Hypothalamus (tissue), 51 donors: ENCODE results near the gene PRDX5.

Experiments used
- DNase-seq, 51 donors: peaks; one replicate each; lab custom pipeline; 2025; lab: John Stamatoyannopoulos, UW

Gene PRDX5

DNA sequence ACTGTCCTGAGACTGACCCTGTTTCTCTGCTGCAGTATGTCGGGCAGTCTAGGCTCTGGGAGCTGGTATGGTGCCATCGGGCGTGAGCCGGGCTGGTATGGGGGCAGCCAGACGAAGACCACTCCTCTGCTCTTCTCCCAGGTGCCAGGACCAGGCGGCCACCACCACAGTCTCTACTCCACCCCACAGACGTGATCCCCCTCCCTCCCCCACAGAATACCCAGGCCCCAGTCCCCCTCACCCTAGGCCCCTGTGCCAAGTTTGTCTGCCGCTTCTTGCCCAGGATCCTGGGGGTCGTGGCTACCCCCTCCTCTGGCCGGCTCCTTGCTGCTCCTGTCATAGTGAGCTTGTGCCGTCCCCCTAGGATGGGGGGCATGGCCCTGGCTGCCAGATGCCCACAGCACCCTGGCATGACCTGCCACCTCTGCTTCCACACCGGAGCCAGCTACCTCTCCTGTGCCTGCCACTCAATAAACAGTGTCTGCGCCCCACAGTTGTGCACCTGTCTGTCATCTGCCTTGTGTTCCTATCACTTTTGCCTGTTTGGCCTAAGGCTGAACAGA, 28.8 kb upstream of the PRDX5 start:
- DNase-seq: no peak

DNA sequence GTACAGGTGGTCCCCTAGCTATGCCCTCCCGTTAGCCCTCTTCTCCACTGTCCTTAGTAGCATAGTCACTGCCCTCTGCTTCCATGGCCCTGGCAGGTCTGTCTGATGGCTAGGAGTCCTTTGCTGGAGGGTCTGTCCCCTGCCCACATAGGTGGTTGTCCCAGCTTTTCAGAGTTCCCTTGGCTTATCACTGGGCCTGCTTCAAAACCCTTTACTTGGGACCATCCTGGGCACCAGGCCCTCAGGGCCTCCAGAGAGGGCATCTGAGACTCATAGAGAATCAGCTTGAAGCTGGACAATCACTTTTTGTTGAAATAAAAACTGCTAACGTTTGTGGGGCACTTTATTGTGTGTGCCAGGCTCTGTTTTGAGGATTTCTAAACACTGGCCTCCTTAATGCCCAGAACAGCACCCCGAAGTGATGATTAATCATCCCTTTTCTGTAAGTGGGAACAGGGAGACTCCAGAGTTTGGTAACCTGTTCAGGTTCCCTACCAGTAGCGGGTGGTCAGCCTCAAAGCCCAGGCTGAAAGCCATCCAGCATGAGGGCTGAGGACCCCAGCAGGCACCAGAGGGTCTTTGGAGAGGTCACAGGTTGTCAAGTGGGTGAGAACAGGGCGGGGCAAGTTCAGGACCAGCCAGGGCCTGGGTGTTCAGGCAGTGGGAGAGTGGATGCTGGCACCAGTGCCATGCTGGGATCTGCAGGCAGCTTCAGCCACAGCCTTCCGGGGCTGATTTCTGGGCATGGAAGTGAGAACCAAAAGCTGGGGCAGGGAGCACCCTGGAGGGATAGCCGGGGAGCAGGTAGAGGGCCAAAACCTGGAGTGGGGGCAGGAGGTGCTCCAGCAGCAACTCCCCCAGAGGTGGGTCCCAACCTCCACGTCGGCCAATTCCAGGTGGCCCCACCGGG, 27.3 kb upstream of the PRDX5 start:
- DNase-seq: no peak

DNA sequence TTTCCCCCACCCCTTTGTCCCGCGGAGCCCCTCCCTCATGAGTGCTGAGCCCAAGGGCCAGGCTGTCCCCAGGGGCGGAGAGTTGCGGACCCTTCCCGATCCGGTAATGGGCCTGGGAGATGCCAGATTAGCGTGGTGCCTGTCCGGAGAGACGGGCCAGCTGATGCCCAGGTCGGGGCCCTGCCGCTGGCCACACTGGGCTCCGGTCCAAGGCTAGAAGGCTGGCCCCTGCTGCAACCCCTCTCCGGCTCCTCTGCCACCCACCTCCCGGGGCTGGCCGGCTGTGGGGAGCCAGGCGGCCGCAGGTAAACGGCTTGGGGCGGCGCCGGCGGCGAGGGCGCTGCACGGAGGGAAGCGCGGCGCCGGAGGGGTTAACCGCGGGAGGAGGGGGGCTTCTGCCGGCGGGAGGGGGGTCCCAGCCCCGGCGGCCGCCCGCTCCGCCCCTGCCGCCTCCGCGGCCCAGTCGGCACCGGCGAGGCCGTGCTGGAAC, 26.6 kb upstream of the PRDX5 start, which contains the start of gene KCNK4:
TSS of gene KCNK4 (plus strand) at position 41 of the 490 bp plus-strand sequence. CDS start 1,717 bp downstream, outside the sequence.
- DNase-seq: no peak

DNA sequence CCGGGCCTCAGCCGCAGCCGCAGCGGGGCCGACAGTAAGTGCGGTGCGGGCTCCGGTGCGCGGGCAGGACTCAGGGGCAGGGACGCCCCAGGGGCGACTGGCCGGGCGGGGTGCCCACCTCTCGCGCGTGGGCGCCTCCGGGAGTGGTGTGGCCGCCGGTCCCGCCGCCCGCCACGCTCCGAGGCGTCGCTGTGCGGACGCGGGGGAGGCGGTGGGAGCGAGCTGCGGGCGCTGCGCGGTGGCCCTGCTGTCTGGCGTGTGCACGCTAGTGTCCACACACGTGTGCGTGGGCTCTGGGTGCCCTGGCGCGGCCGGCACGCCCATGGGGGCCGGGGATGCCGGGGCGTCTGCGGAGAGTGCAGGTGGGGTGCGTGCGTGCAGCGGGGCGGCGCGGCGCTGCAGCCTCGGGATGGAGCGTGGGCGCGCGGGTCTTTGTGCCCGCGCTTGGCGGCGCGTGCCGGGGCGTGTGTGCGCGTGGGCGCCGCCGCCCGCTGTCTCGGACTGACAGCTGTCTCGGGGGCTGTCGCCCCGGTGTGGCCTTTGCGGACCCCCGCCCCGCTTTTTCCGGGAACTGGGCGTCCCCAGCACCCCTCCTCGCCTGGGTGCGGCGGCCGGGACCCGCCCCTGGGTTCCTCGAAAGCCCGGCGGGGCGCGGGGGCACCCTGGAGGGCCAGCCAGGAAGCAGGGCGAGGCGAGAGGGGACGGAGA, 26.0 kb upstream of the PRDX5 start:
- DNase-seq: peak in 5 of 51 donors; percentile 12 to 48 (median 39)

DNA sequence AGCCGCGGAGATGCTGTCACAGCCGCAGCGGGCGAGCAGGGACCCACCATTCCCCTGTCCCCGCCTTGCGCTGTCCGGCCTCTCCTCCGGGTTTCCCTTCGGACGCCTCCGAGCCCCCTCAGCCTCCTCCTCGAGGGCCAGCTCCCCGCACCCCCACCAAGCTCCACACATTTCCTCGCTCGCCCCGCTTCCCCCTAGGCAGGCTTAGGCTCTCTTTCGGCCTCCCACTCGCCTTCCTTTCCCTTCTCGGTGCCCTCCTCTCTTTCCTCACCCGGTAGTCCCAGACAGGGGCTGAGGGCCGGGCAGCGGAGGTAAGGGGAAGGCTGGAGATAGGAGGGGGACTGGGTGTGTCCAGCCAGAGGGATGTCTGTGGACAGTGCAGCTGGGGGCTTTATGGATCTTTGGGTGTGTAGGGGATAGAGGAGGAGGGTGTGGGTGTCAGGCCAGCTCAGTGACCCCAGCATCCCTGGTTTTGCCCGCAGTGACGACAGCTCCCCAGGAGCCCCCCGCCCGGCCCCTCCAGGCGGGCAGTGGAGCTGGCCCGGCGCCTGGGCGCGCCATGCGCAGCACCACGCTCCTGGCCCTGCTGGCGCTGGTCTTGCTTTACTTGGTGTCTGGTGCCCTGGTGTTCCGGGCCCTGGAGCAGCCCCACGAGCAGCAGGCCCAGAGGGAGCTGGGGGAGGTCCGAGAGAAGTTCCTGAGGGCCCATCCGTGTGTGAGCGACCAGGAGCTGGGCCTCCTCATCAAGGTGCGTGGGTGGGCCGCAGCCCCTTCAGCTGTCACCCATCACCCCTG, 25.3 kb upstream of the PRDX5 start:
- peak in 1 of 51 donors; percentile 26 for DNase-seq

DNA sequence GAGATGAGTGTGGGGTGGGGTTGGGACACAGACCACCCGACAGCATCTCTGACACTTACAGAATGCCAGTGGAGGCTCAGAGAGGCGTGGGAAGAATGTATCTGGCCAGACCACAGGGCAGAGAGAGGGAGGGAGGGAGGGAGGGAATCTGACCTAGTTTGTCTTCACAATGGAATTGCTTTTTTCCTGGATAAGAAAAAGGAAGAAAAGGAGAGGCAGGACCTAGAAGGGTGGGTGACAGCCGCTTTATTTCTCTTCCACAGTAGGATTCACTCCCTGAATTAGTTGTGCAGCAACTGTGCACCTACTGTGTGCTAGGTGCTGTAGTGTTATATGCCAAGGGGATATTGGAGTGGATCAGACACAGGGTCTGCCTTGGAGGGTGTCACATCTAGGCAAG, 23.1 kb upstream of the PRDX5 start:
- DNase-seq: no peak

DNA sequence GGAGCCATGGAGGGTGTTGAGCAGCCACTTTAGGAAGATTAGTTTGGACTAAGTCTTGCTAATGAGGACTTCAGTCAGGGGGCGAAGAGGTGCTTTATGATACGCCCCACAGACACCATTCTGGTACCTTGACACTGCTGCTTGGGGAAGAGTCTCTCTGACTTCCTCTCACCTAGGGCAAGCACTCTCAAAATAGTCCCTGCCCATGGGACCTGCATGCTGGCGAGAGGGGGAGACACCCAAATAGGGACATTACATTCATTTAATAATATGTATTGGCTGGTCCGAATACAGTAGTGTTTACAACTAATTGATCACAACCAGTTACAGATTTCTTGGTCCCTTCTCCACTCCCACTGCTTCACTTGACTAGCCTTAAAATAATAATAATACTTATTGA, 22.2 kb upstream of the PRDX5 start:
- DNase-seq: no peak

DNA sequence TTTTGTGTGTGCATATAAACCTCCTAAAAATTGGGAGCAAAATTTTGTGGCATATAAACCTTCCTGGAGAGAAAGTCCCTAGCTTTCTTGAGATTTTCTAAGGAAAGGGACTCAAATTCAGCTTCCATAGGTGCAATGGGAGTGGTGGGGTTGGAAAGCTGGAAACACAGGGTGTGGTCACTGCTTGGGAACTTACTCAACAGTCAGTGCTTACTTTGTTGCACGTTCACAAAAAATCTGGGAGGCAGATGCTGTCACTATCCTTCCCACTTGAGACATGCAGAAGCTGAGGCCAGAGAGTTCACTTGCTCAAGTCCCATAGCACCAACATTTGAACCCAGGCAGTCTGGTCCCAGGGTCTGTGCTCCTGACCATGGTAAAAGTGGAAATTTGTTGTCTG, 21.7 kb upstream of the PRDX5 start:
- no peak for DNase-seq

DNA sequence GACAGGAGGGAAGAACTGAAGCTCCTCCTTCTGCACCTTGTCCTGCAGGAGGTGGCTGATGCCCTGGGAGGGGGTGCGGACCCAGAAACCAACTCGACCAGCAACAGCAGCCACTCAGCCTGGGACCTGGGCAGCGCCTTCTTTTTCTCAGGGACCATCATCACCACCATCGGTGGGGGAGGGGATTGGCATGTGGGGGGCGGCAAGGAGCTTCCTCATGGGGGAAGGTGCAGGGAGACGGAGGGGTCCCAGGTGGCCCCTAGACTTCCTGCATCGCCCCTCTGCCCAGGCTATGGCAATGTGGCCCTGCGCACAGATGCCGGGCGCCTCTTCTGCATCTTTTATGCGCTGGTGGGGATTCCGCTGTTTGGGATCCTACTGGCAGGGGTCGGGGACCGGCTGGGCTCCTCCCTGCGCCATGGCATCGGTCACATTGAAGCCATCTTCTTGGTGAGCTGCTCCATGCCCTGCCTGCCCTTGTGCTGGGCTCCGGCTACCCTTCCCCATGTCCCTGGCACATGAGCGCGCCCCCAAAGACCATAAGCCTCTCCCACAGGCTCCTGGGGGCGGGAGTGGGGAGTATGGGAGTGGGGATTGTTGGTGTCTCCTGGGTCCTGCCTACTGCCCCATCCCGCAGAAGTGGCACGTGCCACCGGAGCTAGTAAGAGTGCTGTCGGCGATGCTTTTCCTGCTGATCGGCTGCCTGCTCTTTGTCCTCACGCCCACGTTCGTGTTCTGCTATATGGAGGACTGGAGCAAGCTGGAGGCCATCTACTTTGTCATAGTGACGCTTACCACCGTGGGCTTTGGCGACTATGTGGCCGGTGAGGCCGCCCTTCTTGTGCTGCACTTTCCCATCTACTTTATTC, 20.9 kb upstream of the PRDX5 start:
- no peak for DNase-seq

DNA sequence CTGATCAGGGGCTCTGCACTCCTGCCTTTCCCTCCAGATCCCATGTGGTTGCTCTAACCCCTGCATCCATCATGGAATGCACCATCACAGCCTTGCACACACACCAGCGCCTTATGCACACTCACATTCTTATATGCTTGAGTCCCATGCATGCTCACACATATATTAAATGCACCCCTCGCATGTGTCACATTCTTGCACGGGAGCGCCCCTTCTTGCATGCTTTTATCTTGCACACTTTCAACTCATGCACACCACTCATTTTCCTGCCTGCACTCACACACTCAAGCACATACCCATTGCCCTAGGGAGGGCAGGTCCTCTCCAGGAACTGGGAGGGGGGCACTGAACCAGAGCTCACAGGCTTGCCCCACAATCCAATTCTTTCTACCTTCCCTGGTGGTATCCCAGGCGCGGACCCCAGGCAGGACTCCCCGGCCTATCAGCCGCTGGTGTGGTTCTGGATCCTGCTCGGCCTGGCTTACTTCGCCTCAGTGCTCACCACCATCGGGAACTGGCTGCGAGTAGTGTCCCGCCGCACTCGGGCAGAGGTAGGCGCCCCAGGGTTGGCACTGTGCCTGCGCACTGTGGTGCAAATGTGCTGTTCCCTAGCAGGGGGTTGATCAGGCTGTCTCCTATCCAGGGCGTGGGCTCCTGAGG, 20.1 kb upstream of the PRDX5 start:
- DNase-seq: no peak

DNA sequence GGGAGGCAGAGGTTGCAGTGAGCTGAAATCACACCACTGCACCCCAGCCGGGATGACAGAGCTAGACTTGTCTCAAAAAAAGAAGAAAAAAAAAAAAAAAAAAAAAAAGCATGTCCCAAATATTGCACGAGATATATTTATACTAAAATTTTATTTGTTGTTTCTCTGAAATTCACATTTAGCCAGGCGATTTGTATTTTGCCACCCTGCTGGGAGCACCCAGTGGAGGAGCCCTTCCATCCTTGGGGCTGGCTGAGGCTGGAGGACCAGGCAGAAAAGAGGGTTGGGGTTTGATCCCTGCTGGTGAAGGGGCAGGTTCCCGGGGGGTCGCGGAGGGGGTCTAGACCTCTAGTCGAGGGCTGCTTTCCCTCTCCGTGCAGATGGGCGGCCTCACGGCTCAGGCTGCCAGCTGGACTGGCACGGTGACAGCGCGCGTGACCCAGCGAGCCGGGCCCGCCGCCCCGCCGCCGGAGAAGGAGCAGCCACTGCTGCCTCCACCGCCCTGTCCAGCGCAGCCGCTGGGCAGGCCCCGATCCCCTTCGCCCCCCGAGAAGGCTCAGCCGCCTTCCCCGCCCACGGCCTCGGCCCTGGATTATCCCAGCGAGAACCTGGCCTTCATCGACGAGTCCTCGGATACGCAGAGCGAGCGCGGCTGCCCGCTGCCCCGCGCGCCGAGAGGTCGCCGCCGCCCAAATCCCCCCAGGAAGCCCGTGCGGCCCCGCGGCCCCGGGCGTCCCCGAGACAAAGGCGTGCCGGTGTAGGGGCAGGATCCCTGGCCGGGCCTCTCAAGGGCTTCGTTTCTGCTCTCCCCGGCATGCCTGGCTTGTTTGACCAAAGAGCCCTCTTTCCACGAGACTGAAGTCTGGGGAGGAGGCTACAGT, 18.7 kb upstream of the PRDX5 start:
- peak in 47 of 51 donors; percentile 21 to 85 (median 59) for DNase-seq

DNA sequence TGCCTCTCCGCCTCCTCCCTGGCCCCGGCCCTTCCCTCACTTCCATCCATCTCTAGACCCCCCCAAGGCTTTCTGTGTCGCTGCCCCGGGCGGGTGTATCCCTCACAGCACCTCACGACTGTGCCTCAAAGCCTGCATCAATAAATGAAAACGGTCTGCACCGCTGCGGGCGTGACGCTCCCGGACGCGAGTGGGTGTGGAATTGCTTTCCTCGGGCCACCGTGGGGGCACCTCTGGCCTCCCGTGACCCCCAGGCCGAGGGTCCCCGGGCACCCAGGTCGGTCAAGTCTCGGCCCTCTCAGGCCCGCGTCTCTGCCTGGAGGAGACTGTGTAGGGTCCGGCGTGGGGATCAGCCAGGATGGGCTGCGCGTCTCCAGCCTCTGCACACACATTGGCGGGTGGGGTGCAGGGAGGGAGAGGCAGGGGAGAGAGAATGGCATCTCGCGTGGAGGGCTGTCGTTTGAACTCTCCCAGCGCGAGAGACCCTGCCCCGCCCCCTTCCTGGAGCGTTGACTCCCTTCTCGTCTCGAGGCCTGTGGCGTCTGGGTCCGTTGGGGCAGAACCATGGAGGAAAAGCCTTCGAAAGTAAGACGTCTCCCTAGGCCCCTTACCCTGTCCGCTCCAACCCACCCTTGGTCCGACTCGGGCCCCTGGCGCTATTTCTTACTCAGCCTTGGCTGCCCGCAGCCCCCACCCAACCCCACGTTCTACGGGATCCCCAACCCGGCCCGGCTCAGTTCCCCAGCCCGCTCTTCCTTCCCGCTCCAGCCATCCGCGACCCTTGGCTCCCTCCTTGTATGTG, 17.9 kb upstream of the PRDX5 start, which contains the start of gene CATSPERZ:
TSS of gene CATSPERZ (plus strand) at position 512 of the 802 bp plus-strand sequence. CDS start at position 565, 53 bp downstream.
- peak in 5 of 51 donors; percentile 20 to 60 (median 35) for DNase-seq

DNA sequence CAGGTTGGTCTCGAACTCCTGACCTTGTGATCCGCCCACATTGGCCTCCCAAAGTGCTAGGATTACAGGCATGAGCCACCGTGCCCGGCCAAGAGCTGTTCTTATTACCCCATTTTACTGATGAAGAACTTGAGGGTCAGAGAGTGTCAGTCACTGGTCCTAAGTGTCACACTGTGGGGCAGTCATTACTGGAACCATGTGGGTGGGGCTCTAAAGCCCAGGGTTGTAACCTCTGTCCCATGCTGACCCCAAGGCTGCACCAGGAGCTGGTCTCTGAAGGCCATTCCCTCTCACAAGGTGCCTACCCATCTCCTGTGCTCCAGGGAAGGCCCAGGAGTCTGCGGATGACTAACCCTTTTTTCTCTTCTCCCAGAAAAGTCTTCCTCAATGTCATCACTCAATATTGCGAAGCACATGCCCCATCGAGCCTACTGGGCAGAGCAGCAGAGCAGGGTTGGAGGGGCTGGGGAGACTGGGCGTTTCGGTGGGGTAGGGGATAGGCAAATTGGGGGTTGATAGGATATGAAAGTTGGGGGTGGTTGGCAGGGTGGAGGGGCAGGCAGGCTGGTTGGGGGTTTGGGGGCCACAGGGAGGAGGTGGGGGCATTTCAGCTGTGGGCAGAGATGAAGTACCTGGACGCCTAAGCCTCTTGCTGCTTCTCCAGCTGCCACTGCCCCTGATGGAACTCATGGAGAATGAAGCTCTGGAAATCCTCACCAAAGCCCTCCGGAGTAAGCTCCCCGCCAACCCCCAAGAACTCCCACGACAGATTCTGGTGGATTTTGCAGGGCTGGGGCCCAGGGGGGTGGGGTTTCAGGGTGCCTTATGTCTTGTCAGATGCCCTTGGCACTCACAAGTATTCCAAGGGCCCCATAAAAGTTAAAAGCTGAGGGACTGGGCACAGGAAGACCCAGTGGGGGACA, 14.6 kb upstream of the PRDX5 start:
- DNase-seq: no peak

DNA sequence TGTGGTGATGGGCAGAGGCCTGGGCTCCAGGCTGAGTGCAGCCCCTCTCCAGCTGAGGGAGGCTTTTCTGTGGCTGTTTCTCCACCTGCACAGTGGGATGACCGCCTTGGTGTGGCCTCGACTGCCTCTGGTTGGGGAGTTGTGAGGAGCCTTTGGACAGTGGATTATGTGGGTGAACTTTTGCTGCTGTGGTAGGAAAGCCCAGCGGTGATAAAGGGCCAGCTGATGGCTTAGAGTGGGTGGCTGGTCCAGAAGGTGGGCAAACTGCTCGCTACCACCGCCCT, 13.9 kb upstream of the PRDX5 start:
- peak in 1 of 51 donors; percentile 60 for DNase-seq

DNA sequence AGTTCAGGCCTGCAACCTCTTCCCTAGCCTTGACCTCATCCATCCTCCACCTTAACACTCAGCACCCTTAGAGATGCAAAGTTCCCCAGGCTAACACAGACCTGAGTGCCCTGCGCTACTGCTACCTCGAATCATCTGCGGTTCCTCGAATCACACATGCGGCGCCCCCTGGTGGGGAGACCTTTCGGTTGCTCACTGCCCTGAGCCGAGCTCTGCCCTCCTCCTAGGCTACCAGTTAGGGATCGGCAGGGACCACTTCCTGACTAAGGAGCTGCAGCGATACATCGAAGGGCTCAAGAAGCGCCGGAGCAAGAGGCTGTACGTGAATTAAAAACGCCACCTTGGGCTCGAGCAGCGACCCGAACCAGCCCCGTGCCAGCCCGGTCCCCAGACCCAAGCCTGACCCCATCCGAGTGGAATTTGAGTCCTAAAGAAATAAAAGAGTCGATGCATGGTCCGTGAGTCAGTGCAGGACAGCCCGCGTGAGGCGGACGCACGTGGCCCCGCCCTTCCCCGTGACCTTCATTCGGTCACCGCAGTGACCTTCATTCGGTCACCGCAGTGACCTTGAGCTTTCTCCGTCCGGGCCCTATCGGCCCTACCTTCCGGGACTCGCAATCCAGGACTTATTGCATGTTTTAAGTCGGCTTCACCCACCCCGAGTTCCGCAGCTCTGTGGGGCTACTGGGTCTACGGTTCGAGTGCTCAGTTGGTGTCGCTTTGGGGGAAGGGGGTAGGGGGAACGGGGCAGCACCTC, 13.4 kb upstream of the PRDX5 start:
- DNase-seq: peak; percentile 28 to 96 (median 79)
